ENCODE measurements around the gene ELF2.

GRCh38 chr4:139015948-139016471 is 161.0 kb downstream of the ELF2 start:
- TF ChIP-seq CTCF (IDR thresholded peaks at IDR 0.05; ENCODE audit: low read depth, low read length, poor library complexity, severe bottlenecking): no peak
- TF ChIP-seq EZH2phosphoT487 (IDR thresholded peaks at IDR 0.05; ENCODE audit: borderline replicate concordance, low read length): no peak
